Measurements from ENCODE around the gene PSMC5.

Gene PSMC5

DNA sequence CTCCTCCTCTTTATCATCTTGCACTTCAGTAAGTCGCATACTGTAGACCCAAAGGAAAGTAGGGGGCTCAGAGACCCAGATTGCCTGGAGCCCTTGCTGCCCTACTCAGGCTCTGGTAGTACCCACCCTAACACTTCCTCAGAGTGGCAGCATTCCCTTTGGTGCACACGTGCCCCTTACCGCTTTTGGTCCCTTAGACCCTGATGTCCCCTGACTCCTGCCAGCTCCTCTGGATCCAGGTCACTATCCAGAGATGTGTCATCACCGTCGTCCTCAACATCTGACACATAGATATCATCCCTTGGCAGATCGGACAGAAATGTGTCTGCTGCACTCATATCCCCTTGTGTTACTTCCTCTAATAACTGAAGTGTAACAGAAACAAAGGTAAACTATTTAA is 5.4 kb upstream of the PSMC5 start:
- no peak for DNase-seq

DNA sequence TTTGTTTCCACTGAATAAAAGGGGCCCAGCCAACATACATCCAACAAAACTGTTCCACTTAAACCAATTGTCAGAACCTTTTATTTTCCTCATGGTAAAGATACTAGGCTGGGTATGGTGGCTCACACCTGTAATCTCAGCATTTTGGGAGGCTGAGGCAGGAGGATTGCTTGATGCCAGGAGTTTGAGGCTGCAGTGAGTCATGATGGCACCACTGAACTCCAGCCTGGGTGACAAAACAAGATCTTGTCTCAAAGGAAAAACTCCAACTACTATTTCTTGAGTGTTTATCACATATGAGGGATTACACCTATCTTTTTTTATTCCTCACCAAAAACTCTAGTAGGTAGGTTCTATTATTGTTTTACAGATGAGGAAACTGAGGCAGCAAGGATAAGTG is 4.7 kb upstream of the PSMC5 start:
- DNase-seq: no peak

GRCh38 chr17:63823659-63824331 is 3.4 kb upstream of the PSMC5 start:
- DNase-seq: no peak

GRCh38 chr17:63824362-63824761 is 2.9 kb upstream of the PSMC5 start:
- DNase-seq: no peak

GRCh38 chr17:63826468-63827001 is 696 bp upstream of the PSMC5 start:
- DNase-seq: peak; percentile 26

GRCh38 chr17:63827801-63828221 is 580 bp downstream of the PSMC5 start:
- no peak for DNase-seq

DNA sequence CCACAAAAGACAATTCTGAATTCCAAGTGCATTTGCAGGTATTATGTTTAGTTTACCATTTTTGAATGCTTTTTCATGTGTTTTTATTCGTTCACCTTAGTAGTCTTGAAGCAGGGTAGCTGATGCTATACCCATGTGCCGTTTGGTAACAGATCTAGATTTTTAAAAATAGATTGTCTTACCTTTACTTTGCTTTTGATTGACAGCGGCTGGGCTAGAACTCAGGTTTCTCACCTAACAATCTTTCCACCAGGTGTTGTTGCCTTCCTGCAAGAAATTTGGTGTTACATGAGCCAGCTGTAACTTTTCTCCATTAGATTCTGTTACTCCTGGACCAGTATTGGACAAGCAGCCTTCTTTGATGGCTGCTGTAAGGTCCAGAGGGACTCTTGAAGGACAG is 1.7 kb downstream of the PSMC5 start:
- no peak for DNase-seq

DNA sequence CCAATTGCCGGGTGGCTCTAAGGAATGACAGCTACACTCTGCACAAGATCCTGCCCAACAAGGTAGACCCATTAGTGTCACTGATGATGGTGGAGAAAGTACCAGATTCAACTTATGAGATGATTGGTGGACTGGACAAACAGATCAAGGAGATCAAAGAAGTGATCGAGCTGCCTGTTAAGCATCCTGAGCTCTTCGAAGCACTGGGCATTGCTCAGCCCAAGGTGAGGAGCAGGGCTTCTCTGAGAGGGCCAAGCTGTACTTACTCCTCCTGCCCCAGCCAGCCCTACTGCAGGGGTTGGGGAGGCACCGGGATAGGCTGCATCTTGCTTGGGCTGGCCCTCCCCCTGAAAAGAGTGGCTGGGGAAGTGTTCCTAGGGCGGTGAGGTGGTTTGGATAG is 3.0 kb downstream of the PSMC5 start:
- no peak for DNase-seq

- DNase-seq: no peak
Measured at GRCh38 chr17:63830904-63831491, 3.8 kb downstream of the PSMC5 start.

DNA sequence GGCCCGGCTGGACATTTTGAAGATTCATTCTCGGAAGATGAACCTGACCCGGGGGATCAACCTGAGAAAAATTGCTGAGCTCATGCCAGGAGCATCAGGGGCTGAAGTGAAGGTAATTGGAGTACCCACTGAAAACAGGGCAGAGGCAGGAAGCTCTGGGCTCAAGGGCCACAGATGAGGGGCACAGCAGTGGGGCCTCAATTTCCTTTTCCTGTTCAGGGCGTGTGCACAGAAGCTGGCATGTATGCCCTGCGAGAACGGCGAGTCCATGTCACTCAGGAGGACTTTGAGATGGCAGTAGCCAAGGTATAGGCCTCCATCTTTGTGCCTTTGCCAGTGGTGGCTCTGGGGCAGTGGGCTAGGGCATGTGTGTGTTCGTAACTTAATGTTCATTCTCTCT is 4.3 kb downstream of the PSMC5 start:
- DNase-seq: no peak

DNA sequence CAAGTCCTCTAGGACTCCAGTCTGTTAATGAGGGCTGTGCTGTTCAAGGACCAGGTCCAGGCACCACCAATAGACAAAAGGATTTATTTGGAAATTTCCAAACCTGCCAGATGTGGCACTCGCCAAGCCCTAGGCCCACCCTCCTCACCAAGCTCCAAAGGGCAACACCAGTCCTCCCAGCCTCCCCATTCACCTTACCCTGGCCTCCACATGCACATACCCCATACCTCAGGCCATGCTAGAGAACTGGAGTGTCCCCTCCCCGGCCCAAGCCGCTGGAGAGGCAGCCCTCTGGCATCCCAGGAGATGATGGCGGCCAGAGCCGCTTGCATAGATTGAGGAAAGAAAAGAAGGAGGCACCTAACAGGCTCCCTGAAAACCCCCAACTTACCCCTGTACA is 4.8 kb downstream of the PSMC5 start:
- no peak for DNase-seq

- DNase-seq: no peak
Measured at GRCh38 chr17:63832455-63832854, 5.2 kb downstream of the PSMC5 start.

GRCh38 chr17:63833026-63833740 is 6.0 kb downstream of the PSMC5 start:
- DNase-seq: no peak

DNA sequence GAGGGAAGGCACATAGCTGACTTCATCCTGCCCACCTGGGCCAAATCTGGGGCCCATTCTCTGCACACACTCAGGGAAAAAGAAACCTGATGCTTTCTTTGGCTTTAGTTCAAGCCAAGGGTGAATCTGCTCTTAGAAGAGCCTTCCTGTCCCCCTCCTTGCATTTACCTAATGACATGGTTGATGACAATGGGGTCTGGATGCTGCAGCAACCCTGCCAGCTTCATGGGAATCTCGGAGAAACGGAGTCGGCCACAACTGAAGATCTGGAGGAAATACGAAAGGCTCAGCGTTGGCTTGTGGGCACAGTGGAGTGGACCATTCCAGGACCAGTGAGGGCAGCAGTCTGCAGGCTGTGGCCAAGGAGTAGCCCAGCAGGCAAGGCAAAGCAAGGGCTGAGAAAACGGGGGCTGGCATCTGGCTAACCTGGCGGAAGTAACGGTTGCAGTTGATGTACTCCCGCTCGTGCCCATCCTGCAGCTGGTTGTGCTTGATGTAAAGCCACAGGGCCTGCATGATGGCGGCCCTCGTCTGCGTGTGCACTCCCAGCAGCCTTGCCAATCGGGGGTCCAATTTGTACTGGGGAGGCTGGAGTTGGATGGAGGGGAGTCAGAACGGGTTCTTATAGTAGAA is 6.6 kb downstream of the PSMC5 start:
- no peak for DNase-seq

DNA sequence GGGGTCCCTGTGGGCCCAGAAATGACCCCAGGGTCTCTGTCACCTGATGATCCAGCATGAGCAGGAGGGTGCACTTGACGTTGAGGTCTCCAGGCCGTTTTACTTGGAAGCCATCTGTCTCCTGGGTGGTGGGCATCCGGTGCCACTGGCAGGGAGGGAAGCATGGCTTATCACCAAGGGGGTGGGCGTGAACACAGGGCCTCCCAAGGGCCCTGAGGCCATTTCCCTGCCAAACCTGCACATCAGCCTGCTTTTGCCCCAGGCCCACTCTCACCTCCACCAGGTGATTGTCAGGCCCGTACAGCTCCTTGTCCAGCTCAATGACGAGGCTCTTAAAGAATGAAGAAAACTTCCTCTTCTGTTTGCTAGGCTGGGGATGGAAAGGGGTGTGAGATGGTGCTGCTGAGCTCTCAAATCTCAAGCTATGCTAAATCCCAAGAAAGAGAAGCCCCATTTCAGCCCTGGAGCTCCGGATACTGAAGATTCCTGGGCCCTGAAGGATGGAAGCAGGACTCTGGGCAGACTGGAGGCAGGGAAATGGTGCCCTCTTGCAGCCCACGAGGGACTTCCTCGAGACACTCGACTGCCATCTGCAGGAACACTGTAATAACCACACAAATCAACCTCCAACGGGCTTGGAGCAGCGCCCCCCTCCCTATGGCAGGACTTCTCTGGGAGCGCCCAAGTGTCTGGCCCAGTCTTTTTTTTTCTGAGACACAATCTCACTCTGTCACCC is 7.4 kb downstream of the PSMC5 start:
- peak; percentile 40 for DNase-seq

GRCh38 chr17:63835167-63835720 is 8.0 kb downstream of the PSMC5 start:
- DNase-seq: no peak

DNA sequence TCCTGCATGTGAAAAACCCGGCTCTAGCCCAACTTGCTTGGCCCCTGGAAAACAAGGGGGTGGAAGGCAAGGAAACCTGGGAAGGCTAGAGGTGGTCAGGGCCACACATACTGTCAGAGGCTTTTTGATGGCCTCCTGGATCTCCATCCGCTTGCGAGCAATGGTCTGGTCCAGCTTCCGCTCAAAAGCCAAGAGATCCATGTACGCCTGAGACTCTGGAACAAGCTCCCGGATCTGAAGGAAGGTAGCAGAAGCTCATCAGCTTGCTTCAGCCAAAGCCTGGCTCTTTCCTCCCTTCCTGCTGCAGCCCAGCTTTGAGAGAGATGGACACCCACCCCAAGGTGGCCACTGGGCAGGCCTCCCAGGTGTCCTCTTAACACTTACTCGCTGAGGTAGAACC is 9.6 kb downstream of the PSMC5 start:
- no peak for DNase-seq

DNA sequence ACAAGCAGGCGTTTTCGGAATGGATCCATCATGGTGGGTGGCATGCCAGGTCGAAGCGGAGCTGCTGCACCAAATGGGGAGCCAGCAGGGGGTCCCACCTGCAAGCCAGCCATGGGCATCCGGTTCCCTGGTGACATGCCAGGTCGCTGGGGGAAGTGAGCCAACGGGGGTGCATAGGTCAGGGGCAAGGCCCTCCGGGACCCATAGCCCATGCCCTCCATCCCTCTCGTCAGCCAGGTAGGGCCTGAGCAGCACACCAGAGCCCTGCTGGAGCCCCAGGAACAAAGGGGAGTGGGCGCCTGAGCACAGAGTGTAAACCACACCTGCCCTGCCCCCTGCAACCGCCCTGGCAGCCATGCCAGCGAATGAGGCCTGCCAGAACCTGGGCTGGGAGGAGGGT is 10.2 kb downstream of the PSMC5 start:
- DNase-seq: no peak

- no peak for DNase-seq
Measured at GRCh38 chr17:63837962-63838600, 10.8 kb downstream of the PSMC5 start.

- no peak for DNase-seq
Measured at GRCh38 chr17:63838631-63839171, 11.5 kb downstream of the PSMC5 start.

DNA sequence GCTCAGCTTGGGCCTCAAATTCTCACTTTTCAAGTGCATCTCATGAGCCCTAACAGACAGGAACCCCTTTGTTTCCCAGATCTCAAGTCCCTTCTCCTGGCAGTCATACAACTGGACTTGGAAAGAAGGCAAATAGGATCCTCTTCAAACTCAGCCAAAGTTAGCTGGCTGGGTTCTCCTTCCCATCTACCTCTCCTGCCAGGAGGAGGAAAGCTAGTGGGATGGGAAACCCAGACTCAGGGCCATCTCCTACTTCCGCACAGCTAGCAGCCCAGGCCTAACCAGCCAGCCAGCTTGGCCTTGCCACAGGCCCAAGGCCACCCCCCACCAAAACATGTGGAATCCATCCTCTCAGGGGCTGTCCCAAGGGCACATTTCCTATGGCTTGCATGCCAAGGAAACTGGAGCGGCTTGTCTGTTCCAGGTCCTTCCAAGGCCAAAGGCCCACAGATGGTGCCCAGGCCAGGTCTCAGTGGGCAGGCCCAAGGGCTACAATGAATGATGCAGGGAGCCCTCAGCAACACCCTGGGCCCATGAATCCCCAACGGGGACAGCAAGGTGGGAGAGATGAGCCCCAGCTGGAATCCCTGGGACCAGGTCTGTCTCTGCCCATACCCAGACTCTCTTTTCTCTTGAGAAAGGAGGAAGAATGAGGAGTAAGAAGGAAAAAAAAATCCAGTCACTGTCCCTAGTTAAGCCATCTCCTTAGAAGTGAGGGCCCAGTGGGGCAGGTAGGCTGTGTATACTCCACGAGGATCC is 13.5 kb downstream of the PSMC5 start:
- DNase-seq: no peak
